GM12878 (cell line): ENCODE measurements around the gene LRRC45. TPM values are rescaled to one million over a fixed set of nuclear protein-coding genes. Genes with fewer than 3 reads are reported as not detected.

Experiments used
- ATAC-seq: fragments of 200-7000 bp; cut with Tn5 transposase; 3 replicates; pipeline ENCODE4 v1.9.1; 2020; ENCODE audit warnings: mild to moderate bottlenecking, moderate library complexity
- BruUV-seq: library from RNA; stranded (reverse); fragments of 400-500 nt; replicated peaks from 2 replicates; lab custom pipeline; 2021; lab: Mats Ljungman, UMichigan
- CTCF ChIA-PET: fragments of 300-600 bp; sonication (Branson Sonifier 250); formaldehyde crosslinking; extraction: SDS; loops from one replicate; lab custom pipeline; 2021; ENCODE audit warnings: inconsistent platforms; lab: Yijun Ruan, JAX
- POLR2A ChIA-PET: fragments of 350-600 bp; formaldehyde crosslinking; extraction: SDS; loops from one replicate; lab custom pipeline; 2021; ENCODE audit warnings: inconsistent platforms; lab: Charles Lee
- RAD21 ChIA-PET: fragments of 300-600 bp; sonication (Branson Sonifier 250); formaldehyde crosslinking; loops from one replicate; lab custom pipeline; 2023; ENCODE audit warnings: antibody characterized with exemption; ENCODE audit not compliant: unreplicated experiment; lab: Charles Lee
- SMC1A ChIA-PET: fragments of 300-600 bp; sonication (Branson Sonifier 250); formaldehyde crosslinking; loops from one replicate; lab custom pipeline; 2023; ENCODE audit not compliant: unreplicated experiment, uncharacterized antibody; lab: Charles Lee
- DNase-seq: peaks from one replicate; pipeline ENCODE4 v3.0.0-alpha.2; 2011; ENCODE audit warnings: low read depth, low spot score
- FAIRE-seq: peaks from 3 replicates; lab custom pipeline; 2011; peaks lifted over from hg19 to GRCh38; lab: Jason Lieb, UNC
- H2AFZ ChIP-seq: 2 replicates; pipeline ENCODE4 v1.6.0; 2011; ENCODE audit warnings: low read depth, low read length, control low read depth; ENCODE audit not compliant: control insufficient read depth
- H3K27ac ChIP-seq: 2 replicates; pipeline ENCODE4 v1.5.1; 2011; ENCODE audit warnings: control low read depth; ENCODE audit not compliant: control insufficient read depth, insufficient read depth
- H3K27me3 ChIP-seq, 2 experiments: replicated peaks in 1 of 2; 2 replicates each; pipeline versions ENCODE4 v1.6.0 to v1.6.1; 2011; ENCODE audit warnings: low read length in 1 of 2; ENCODE audit not compliant: control insufficient read depth in 2 of 2, insufficient read depth in 2 of 2
- H3K36me3 ChIP-seq, 2 experiments: 2 replicates each; pipeline ENCODE4 v1.5.1; 2011; ENCODE audit warnings: low read length in 1 of 2; ENCODE audit not compliant: control insufficient read depth in 2 of 2, insufficient read depth in 2 of 2
- H3K4me1 ChIP-seq: 2 replicates; pipeline ENCODE4 v1.6.1; 2011; ENCODE audit warnings: mild to moderate bottlenecking, low read length, moderate library complexity, mixed read lengths; ENCODE audit not compliant: control insufficient read depth, insufficient read depth
- H3K4me2 ChIP-seq: 2 replicates; pipeline ENCODE4 v1.6.0; 2011; ENCODE audit warnings: control low read depth; ENCODE audit not compliant: control insufficient read depth, insufficient read depth
- H3K4me3 ChIP-seq: fragments of 200-600 bp; sonication (generic); 2 replicates; pipeline ENCODE4 v1.5.1; 2016
- H3K79me2 ChIP-seq: 2 replicates; pipeline ENCODE4 v1.6.0; 2011; ENCODE audit warnings: low read length; ENCODE audit not compliant: control insufficient read depth, insufficient read depth
- H3K9ac ChIP-seq: 2 replicates; pipeline ENCODE4 v1.8.0; 2011; ENCODE audit warnings: low read length, control low read depth, mixed read lengths; ENCODE audit not compliant: control insufficient read depth, insufficient read depth
- H3K9me3 ChIP-seq: replicated peaks from 3 replicates; pipeline ENCODE4 v1.5.1; 2011; ENCODE audit warnings: mild to moderate bottlenecking, low read length; ENCODE audit not compliant: control insufficient read depth, insufficient read depth
- H4K20me1 ChIP-seq: 2 replicates; pipeline ENCODE4 v1.6.0; 2011; ENCODE audit not compliant: control insufficient read depth, insufficient read depth
- BCL11A ChIP-seq: IDR thresholded peaks from 2 replicates; pipeline ENCODE4 v1.6.1; 2011; ENCODE audit warnings: low read depth, low read length
- DPF2 ChIP-seq: fragments of 450-650 bp; IDR thresholded peaks from 2 replicates; pipeline ENCODE4 v1.6.1; 2017; ENCODE audit warnings: mild to moderate bottlenecking
- POLR2A ChIP-seq: IDR thresholded peaks from 2 replicates; pipeline ENCODE4 v1.6.1; 2011; ENCODE audit warnings: low read depth, mild to moderate bottlenecking, low read length
- POLR2AphosphoS5 ChIP-seq: IDR thresholded peaks from 2 replicates; pipeline ENCODE4 v1.6.1; 2011; ENCODE audit warnings: mild to moderate bottlenecking, low read length, inconsistent platforms
- STAT1 ChIP-seq: fragments of 450-650 bp; conservative IDR thresholded peaks from 2 replicates; pipeline ENCODE4 v1.6.1; 2014; ENCODE audit warnings: antibody characterized with exemption, mild to moderate bottlenecking
- TCF3 ChIP-seq: IDR thresholded peaks from 2 replicates; pipeline ENCODE4 v1.6.1; 2012; ENCODE audit warnings: low read depth, mild to moderate bottlenecking, low read length, borderline replicate concordance; ENCODE audit not compliant: insufficient read depth
- WRNIP1 ChIP-seq: IDR thresholded peaks from 2 replicates; pipeline ENCODE4 v1.6.1; 2011; ENCODE audit warnings: low read depth, low read length, improper control_type of control experiment, borderline replicate concordance
- WGBS: methylation state at CpG from one replicate; pipeline ENCODE4 v1.1.6; 2016; ENCODE audit warnings: low lambda C conversion rate; ENCODE audit not compliant: insufficient replicate concordance, insufficient coverage; ENCODE audit errors: missing lambda C conversion rate; 5-methylcytosine and 5-hydroxymethylcytosine counted together
- in situ Hi-C: fragments of 300-500 bp; cut with MboI; formaldehyde crosslinking; loops from 9 replicates; pipeline ENCODE4 v1.14.3; 2018; ENCODE audit warnings: mixed read lengths
- intact Hi-C: fragments of 100-400 bp; cut with micrococcal nuclease; formaldehyde crosslinking; loops from one replicate; pipeline ENCODE4 v1.14.2; 2022; ENCODE audit not compliant: unreplicated experiment
- polyA plus RNA-seq, 11 experiments: library from polyadenylated mRNA; depleted of rRNA in 4 of 11; unstranded in 6 of 11; stranded (reverse) in 5 of 11; fragments of >200 nt; fragmentation: Nextera tagmentation in 4 of 11; fragmentation: Illumina TruSeq in 1 of 11; extraction: Ambion mirVana in 4 of 11; extraction: Trizol in 1 of 11; gene quantifications; 1 replicate in 1 of 11; 2 replicates in 10 of 11; pipeline versions ENCODE4 v1.2.1 to v1.2.3, GENCODE V29; 2011 to 2016; ENCODE audit warnings: inconsistent platforms in 2 of 11, missing spikeins in 2 of 11, low read depth in 1 of 11
- total RNA-seq, 4 experiments: library from RNA; depleted of rRNA in 3 of 4; stranded (reverse); fragments of >200 nt in 3 of 4; fragmentation: Illumina TruSeq in 1 of 4; extraction: Trizol in 1 of 4; gene quantifications; 2 replicates each; pipeline versions ENCODE4 v1.2.1 to v1.2.3, GENCODE V29; 2013 to 2021
- TF ChIP-seq, protein P1 (sequence below): IDR thresholded peaks from 2 replicates; pipeline ENCODE4 v1.6.1; 2011; ENCODE audit warnings: mild to moderate bottlenecking, low read depth, low read length, moderate library complexity; ENCODE audit not compliant: insufficient replicate concordance
- TF ChIP-seq, protein P2 (sequence below): IDR thresholded peaks from 2 replicates; pipeline ENCODE4 v1.6.1; 2011; ENCODE audit warnings: borderline replicate concordance, low read depth, mild to moderate bottlenecking, moderate library complexity, low read length; ENCODE audit not compliant: insufficient read depth, poor library complexity, severe bottlenecking

LRRC45 gene
- total and polyA plus RNA-seq, 10 of the 15 experiments (the other 5 are each of a cell fraction or from before 2014, with no cell fraction given) = 0.03 to 27.7 (median 10.4) TPM

DNA sequence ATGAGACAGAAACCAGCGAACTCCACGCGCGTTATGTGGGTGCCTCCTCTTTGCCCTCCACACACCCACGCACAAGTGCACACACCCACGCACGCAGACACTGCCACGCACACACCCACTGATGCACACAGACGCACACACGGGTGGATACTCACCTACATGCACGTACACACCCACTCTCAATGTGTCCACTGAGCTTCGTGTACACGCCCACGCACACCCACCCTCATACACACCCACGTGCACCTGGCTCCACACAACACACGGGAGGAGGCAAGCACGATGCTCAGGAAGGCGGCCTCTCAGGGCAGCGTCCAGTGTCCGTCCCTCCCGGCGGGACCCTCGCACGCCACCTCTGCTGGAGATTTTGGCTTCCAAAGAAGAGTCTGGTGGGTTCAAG lies 24.3 kb downstream of the LRRC45 start:
- no peak overlapping the region for H3K9ac ChIP-seq
- ChIA-PET CTCF (no interaction called here), POLR2A (interaction anchor here (1.0 kb wide), 1 partner anchor 10 kb away, joined by 3 read pairs; the partner anchor contains the start of gene DCXR), SMC1A (no interaction called here), RAD21 (no interaction called here)
- H3K27ac ChIP-seq = no peak overlapping the region
- no peaks in the 10 kb centered on the region for H3K9me3 ChIP-seq
- H4K20me1 ChIP-seq = no peaks in the 10 kb centered on the region
- WGBS = 81% methylated on average over 24 of the region's 24 CpGs
- ATAC-seq (no peak), DNase-seq (no peak), FAIRE-seq (no peak)
- peaks cover 4% of the 10 kb centered on the region for H3K79me2 ChIP-seq
- in situ Hi-C loops (no loop called here), intact Hi-C loops (no loop called here)
- no peaks in the 10 kb centered on the region for H3K27me3 ChIP-seq
- TF ChIP-seq, protein P1, sequence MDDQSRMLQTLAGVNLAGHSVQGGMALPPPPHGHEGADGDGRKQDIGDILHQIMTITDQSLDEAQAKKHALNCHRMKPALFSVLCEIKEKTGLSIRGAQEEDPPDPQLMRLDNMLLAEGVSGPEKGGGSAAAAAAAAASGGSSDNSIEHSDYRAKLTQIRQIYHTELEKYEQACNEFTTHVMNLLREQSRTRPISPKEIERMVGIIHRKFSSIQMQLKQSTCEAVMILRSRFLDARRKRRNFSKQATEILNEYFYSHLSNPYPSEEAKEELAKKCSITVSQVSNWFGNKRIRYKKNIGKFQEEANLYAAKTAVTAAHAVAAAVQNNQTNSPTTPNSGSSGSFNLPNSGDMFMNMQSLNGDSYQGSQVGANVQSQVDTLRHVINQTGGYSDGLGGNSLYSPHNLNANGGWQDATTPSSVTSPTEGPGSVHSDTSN = peak; percentile 62
- TF ChIP-seq POLR2A (peak; percentile 38; the same call in 1 of the 2 replicates), TCF3 (peak; percentile 50; the same call in 1 of the 2 replicates), DPF2 (no peak), BCL11A (no peak), STAT1 (no peak), WRNIP1 (no peak), POLR2AphosphoS5 (peak; percentile 28; the same call in 1 of the 2 replicates)
- TF ChIP-seq, protein P2, sequence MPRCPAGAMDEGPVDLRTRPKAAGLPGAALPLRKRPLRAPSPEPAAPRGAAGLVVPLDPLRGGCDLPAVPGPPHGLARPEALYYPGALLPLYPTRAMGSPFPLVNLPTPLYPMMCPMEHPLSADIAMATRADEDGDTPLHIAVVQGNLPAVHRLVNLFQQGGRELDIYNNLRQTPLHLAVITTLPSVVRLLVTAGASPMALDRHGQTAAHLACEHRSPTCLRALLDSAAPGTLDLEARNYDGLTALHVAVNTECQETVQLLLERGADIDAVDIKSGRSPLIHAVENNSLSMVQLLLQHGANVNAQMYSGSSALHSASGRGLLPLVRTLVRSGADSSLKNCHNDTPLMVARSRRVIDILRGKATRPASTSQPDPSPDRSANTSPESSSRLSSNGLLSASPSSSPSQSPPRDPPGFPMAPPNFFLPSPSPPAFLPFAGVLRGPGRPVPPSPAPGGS = peak; percentile 98
- no peaks in the 10 kb centered on the region for H3K36me3 ChIP-seq
- no peak overlapping the region for H3K4me3 ChIP-seq
- H3K4me2 ChIP-seq = no peak overlapping the region
- no TSS peak for BruUV-seq
- no peaks in the 10 kb centered on the region for H3K4me1 ChIP-seq
- H2AFZ ChIP-seq = no peak overlapping the region
